Gastroesophageal sphincter (tissue), 3 donors: ENCODE data around the gene C12orf56.

Experiments
- CTCF ChIP-seq, 4 experiments: fragments of 200-600 bp in 2 of 4; fragments of 450-650 bp in 2 of 4; sonication (generic) in 1 of 4; IDR thresholded peaks; one replicate each; pipeline ENCODE4 v1.5.1; 2017 to 2019; ENCODE audit warnings: antibody characterized with exemption in 4 of 4, mild to moderate bottlenecking in 2 of 4, moderate library complexity in 2 of 4
- POLR2A ChIP-seq, 2 donors: fragments of 450-650 bp; IDR thresholded peaks; one replicate each; pipeline ENCODE4 v1.6.1; 2017; ENCODE audit warnings: antibody characterized with exemption in 2 of 2, mild to moderate bottlenecking in 2 of 2, moderate library complexity in 1 of 2
- POLR2AphosphoS5 ChIP-seq: sonication (generic); formaldehyde crosslinking; IDR thresholded peaks from one replicate; pipeline ENCODE4 v1.6.1; 2017; ENCODE audit warnings: antibody characterized with exemption

- no peak for TF ChIP-seq CTCF (IDR thresholded peaks at IDR 0.05)
- TF ChIP-seq POLR2A (IDR thresholded peaks at IDR 0.05) = no peak
- no peak for TF ChIP-seq POLR2AphosphoS5
Observed at GRCh38 chr12:64412459-64412858, 21.9 kb upstream of the C12orf56 start.
